Iris pigment epithelial cell (primary cell): ENCODE results near the gene CD200R1.

Experiments
- DNase-seq: peaks from one replicate; pipeline ENCODE4 v3.0.0-alpha.2; 2011; ENCODE audit warnings: low read depth

The CD200R1 gene

GRCh38 chr3:112888381-112889085, 86.4 kb downstream of the CD200R1 start:
- no peak for DNase-seq

- no peak for DNase-seq
These were observed 90.1 kb downstream of the CD200R1 start for GRCh38 chr3:112884678-112885290.

- no peak for DNase-seq
These were observed 93.0 kb downstream of the CD200R1 start for GRCh38 chr3:112881891-112882290.

- DNase-seq: no peak
These were observed 99.3 kb downstream of the CD200R1 start for GRCh38 chr3:112875561-112875960.

GRCh38 chr3:112874725-112875124, 100.2 kb downstream of the CD200R1 start:
- no peak for DNase-seq

- no peak for DNase-seq
These were observed 101.3 kb downstream of the CD200R1 start for GRCh38 chr3:112873632-112874031.

GRCh38 chr3:112871735-112872134, 103.2 kb downstream of the CD200R1 start:
- DNase-seq: no peak
